Breast epithelium (tissue), 4 donors: ENCODE data around the gene AHCYL2. TPM values are rescaled to one million over a fixed set of nuclear protein-coding genes. Genes with fewer than 3 reads are reported as not detected.
"Not testable (repeated sequence)": the region's sequence is repeated elsewhere in the genome, so short reads cannot be mapped to it uniquely, and the experiment has no call there.

Experiments
- DNase-seq, 2 donors: peaks; one replicate each; pipeline ENCODE4 v3.0.0-alpha.2; 2019; ENCODE audit warnings: low spot score in 2 of 2
- H3K27ac ChIP-seq, 2 donors: fragments of 200-600 bp; sonication (generic) in 1 of 2; one replicate each; pipeline ENCODE4 v1.5.1; 2016 to 2019; ENCODE audit warnings: mild to moderate bottlenecking in 1 of 2
- H3K27me3 ChIP-seq, 2 donors: fragments of 200-600 bp; sonication (generic) in 1 of 2; one replicate each; pipeline versions ENCODE4 v1.5.1 to v1.6.0; 2017 to 2019; ENCODE audit warnings: control low read depth in 1 of 2, mild to moderate bottlenecking in 1 of 2
- H3K36me3 ChIP-seq: fragments of 200-600 bp; one replicate; pipeline ENCODE4 v1.5.1; 2019
- H3K4me1 ChIP-seq, 2 donors: fragments of 200-600 bp; sonication (generic); one replicate each; pipeline ENCODE4 v1.5.1; 2016 to 2019; ENCODE audit warnings: control low read depth in 1 of 2
- H3K4me3 ChIP-seq, 3 donors: fragments of 200-600 bp; sonication (generic); 1 replicate in 2 of 3; 2 replicates in 1 of 3; pipeline ENCODE4 v1.5.1; 2016 to 2019; ENCODE audit warnings: mild to moderate bottlenecking in 3 of 3, moderate library complexity in 2 of 3
- H3K9me3 ChIP-seq, 2 donors: fragments of 200-600 bp; sonication (generic) in 1 of 2; one replicate each; pipeline ENCODE4 v1.5.1; 2016 to 2019; ENCODE audit warnings: control low read depth in 1 of 2
- POLR2A ChIP-seq: fragments of 450-650 bp; IDR thresholded peaks from one replicate; pipeline ENCODE4 v1.6.1; 2016; ENCODE audit warnings: antibody characterized with exemption, mild to moderate bottlenecking, moderate library complexity
- POLR2AphosphoS5 ChIP-seq, 3 donors: sonication (generic); formaldehyde crosslinking; IDR thresholded peaks; one replicate each; pipeline ENCODE4 v1.6.1; 2017; ENCODE audit warnings: antibody characterized with exemption in 3 of 3
- intact Hi-C: fragments of 100-400 bp; cut with DNase I; formaldehyde crosslinking; loops from one replicate; pipeline ENCODE4 v1.15.1; 2023; ENCODE audit warnings: low total_unique reads
- total RNA-seq, 3 donors: library from RNA; depleted of rRNA; stranded (reverse); fragments of >200 nt; gene quantifications; one replicate each; pipeline ENCODE4 v1.1.0, GENCODE V29; 2016
- TF ChIP-seq, protein P1 (sequence below), 3 donors: fragments of 450-650 bp; IDR thresholded peaks; one replicate each; pipeline ENCODE4 v1.5.1; 2016 to 2017; ENCODE audit warnings: antibody characterized with exemption in 3 of 3, mild to moderate bottlenecking in 3 of 3, moderate library complexity in 3 of 3

Gene AHCYL2
- total RNA-seq, 3 donors from 2014 or later = 19.0 to 24.7 (median 21.8) TPM

GRCh38 chr7:129437190-129437589 lies 212.4 kb downstream of the AHCYL2 start:
- H3K36me3 ChIP-seq = no peaks in the 10 kb centered on the region
- no peak overlapping the region for H3K4me3 ChIP-seq
- intact Hi-C loops = no loop called here
- DNase-seq = no peak
- TF ChIP-seq, protein P1, sequence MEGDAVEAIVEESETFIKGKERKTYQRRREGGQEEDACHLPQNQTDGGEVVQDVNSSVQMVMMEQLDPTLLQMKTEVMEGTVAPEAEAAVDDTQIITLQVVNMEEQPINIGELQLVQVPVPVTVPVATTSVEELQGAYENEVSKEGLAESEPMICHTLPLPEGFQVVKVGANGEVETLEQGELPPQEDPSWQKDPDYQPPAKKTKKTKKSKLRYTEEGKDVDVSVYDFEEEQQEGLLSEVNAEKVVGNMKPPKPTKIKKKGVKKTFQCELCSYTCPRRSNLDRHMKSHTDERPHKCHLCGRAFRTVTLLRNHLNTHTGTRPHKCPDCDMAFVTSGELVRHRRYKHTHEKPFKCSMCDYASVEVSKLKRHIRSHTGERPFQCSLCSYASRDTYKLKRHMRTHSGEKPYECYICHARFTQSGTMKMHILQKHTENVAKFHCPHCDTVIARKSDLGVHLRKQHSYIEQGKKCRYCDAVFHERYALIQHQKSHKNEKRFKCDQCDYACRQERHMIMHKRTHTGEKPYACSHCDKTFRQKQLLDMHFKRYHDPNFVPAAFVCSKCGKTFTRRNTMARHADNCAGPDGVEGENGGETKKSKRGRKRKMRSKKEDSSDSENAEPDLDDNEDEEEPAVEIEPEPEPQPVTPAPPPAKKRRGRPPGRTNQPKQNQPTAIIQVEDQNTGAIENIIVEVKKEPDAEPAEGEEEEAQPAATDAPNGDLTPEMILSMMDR (IDR thresholded peaks at IDR 0.05) = no peak
- TF ChIP-seq POLR2AphosphoS5 (IDR thresholded peaks at IDR 0.05) (no peak), POLR2A (no peak)
- peaks cover 0 to 3% of the 10 kb centered on the region in 2 donors for H3K4me1 ChIP-seq
- H3K27me3 ChIP-seq = no peaks in the 10 kb centered on the region
- H3K9me3 ChIP-seq = no peaks in the 10 kb centered on the region
- no peak overlapping the region for H3K27ac ChIP-seq

DNA sequence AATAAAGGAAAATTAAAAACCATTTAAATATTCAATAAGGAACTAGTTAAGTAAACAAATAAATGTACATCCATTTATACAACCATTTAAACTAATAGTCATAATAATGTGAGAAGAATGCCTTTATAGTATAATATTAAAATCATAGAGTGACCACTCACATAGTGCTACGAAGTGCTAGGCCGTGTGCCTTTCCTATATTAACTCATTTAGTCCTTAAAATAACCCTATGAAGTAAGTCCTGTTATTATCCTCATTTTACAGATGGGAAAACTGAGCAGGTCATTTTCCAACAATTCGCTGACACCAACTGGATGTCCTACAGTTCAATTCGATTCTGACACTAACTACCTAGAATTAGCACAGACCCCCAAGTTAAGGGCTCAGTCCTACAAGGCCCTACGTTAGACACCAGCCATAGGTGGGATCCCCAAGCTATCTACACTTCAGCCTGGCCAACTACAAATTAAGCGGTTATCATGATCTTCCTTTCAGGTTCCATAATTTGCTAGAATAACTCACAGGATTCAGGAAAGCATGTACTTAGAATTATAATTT lies 213.5 kb downstream of the AHCYL2 start:
- Histone ChIP-seq H3K27me3 (no peaks in the 10 kb centered on the region), H3K36me3 (no peaks in the 10 kb centered on the region), H3K27ac (no peak overlapping the region), H3K4me3 (no peak overlapping the region), H3K4me1 (peaks cover 0 to 3% of the 10 kb centered on the region in 2 donors), H3K9me3 (no peaks in the 10 kb centered on the region)
- intact Hi-C loops = no loop called here
- no peak for TF ChIP-seq POLR2AphosphoS5 (IDR thresholded peaks at IDR 0.05)
- DNase-seq = no peak

- no peak for TF ChIP-seq POLR2AphosphoS5 (IDR thresholded peaks at IDR 0.05)
- TF ChIP-seq POLR2A = no peak
- TF ChIP-seq, protein P1 (IDR thresholded peaks at IDR 0.05) = no peak
- no peak for DNase-seq
- H3K4me3 ChIP-seq = no peak overlapping the region
- no peaks in the 10 kb centered on the region for H3K9me3 ChIP-seq
- H3K27me3 ChIP-seq = no peaks in the 10 kb centered on the region
- no peak overlapping the region for H3K27ac ChIP-seq
- no peaks in the 10 kb centered on the region for H3K36me3 ChIP-seq
- intact Hi-C loops = no loop called here
- peaks cover 0 to 3% of the 10 kb centered on the region in 2 donors for H3K4me1 ChIP-seq
Measured at GRCh38 chr7:129438839-129439651, 214.2 kb downstream of the AHCYL2 start.

DNA sequence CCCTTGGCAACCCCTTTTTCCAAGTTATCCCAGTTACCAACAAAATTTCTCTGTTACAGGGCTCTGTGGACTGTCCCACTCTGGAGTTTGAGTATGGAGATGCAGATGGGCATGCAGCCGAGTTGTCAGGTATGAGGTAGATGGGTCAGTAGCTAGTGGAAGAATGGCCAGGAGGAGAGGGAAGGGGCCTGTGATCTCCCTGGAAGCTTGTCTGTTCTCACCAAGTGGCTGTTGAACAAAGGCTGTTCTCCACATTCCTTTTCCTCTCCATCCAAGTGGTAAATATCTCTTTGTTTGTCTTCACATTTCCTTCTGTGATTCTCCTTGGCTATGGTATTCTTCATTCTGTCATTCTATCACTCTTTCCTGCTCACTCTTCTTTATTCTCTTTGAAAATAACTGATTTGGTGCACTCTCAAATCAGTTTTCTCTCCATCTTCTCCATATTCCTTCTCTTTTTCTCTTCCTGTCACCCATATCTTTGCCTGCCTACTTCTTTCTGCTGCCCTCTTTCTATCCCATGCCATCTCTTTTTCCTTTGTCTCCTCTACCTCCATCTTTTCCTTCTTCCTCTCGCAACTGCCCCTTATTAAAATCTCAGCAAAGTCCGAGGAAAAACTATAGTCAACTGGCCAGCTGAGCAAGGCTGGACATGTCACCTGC lies 215.3 kb downstream of the AHCYL2 start:
- no peak overlapping the region for H3K4me3 ChIP-seq
- no peaks in the 10 kb centered on the region for H3K4me1 ChIP-seq
- H3K27ac ChIP-seq = no peak overlapping the region
- no peaks in the 10 kb centered on the region for H3K9me3 ChIP-seq
- no peak for TF ChIP-seq POLR2AphosphoS5 (IDR thresholded peaks at IDR 0.05)
- TF ChIP-seq, protein P1 (IDR thresholded peaks at IDR 0.05) = no peak
- no peak for TF ChIP-seq POLR2A
- H3K36me3 ChIP-seq = no peaks in the 10 kb centered on the region
- DNase-seq = no peak
- intact Hi-C loops = no loop called here
- H3K27me3 ChIP-seq = no peaks in the 10 kb centered on the region

DNA sequence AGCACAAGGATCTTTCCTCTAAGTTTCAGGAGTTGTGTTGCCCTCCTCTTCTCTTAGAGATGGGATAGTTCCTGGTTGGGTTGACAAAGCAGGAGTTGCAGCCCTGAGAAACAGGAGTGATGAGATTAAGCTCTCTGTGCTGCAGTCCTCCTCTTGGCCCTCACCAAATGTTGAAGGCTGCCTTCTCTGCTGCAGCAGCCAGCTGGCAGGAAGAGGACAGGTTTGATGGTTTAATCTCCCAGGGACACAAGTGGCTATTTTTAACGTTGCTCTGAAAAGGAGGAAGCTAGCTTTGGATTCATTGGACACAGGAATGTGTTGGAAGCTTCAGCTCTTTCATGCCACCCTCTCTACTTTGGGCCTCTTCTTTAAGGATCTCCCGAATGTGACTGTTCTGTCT lies 218.8 kb downstream of the AHCYL2 start:
- Histone ChIP-seq H3K36me3 (no peaks in the 10 kb centered on the region), H3K4me3 (no peak overlapping the region), H3K4me1 (no peaks in the 10 kb centered on the region), H3K9me3 (peaks cover 3 to 4% of the 10 kb centered on the region in 2 donors), H3K27ac (no peak overlapping the region), H3K27me3 (no peaks in the 10 kb centered on the region)
- no peak for DNase-seq
- intact Hi-C loops = no loop called here
- TF ChIP-seq POLR2A (no peak), POLR2AphosphoS5 (IDR thresholded peaks at IDR 0.05) (no peak)
- TF ChIP-seq, protein P1 (IDR thresholded peaks at IDR 0.05) = no peak

GRCh38 chr7:129444776-129445175 lies 219.9 kb downstream of the AHCYL2 start:
- H3K27me3 ChIP-seq, H3K4me3 ChIP-seq, DNase-seq, H3K36me3 ChIP-seq, H3K4me1 ChIP-seq, intact Hi-C loops, H3K27ac ChIP-seq, H3K9me3 ChIP-seq: not testable (repeated sequence)

- H3K4me1 ChIP-seq, DNase-seq, H3K27ac ChIP-seq, H3K9me3 ChIP-seq, intact Hi-C loops, H3K27me3 ChIP-seq, H3K4me3 ChIP-seq, H3K36me3 ChIP-seq: not testable (repeated sequence)
Measured at GRCh38 chr7:129446925-129447324, 222.1 kb downstream of the AHCYL2 start.

DNA sequence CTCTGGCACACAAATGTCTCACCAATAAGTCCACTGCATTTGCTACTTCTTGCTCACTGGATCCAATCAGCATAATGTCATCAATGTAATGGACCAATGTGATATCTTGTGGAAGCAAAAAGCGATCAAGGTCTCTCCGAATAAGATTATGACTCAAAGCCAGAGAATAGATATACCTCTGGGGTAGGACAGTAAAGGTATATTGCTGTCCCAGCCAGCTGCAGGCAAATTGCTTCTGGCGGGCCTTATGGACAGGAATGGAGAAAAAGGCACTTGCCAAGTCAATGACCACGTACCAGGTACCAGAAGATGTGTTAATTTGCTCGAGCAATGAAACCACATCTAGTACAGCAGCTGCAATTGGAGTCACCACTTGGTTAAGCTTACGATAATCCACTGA lies 222.6 kb downstream of the AHCYL2 start:
- H3K27me3 ChIP-seq, DNase-seq, H3K36me3 ChIP-seq, H3K27ac ChIP-seq, intact Hi-C loops, H3K9me3 ChIP-seq, H3K4me3 ChIP-seq, H3K4me1 ChIP-seq: not testable (repeated sequence)
